ENCODE results near the gene RGL3.

Gene RGL3

DNA sequence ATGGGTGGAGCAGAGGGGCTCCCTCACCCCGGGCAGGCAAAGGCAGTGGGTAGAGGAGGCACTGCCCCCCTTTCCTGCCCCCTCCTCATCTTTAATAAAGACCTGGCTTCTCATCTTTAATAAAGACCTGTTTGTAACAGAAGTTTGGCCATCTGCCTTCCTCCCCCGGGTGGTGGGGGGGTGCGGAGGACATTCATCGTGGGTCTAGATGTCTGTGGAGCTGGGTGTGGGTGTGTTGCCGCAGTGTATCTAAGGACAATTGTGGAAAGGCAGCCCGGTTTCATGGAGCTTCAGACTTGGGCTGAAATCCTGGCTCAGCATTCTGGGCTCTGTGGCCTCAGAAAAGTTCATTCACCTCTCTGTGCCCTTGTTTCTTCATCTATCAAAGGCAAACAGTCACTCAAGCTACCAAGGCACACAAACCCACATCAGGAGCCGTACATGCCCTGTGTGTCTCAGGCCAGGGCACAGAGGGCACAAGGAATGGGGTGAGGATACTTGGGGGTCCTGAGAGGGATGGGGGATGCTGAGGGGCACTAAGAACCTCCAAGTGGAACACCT, 53.5 kb downstream of the RGL3 start:
- in situ Hi-C loops (cut with HindIII; ENCODE audit: low sequenced_read_pairs) = no loop called here
- no peak overlapping the region for H3K4me3 ChIP-seq (ENCODE audit: low read depth, low read length)
- TF ChIP-seq, protein P1, sequence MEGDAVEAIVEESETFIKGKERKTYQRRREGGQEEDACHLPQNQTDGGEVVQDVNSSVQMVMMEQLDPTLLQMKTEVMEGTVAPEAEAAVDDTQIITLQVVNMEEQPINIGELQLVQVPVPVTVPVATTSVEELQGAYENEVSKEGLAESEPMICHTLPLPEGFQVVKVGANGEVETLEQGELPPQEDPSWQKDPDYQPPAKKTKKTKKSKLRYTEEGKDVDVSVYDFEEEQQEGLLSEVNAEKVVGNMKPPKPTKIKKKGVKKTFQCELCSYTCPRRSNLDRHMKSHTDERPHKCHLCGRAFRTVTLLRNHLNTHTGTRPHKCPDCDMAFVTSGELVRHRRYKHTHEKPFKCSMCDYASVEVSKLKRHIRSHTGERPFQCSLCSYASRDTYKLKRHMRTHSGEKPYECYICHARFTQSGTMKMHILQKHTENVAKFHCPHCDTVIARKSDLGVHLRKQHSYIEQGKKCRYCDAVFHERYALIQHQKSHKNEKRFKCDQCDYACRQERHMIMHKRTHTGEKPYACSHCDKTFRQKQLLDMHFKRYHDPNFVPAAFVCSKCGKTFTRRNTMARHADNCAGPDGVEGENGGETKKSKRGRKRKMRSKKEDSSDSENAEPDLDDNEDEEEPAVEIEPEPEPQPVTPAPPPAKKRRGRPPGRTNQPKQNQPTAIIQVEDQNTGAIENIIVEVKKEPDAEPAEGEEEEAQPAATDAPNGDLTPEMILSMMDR (IDR thresholded peaks at IDR 0.05; ENCODE audit: low read depth, low read length) = no peak
- no peak for DNase-seq (ENCODE audit: low read depth, low spot score)

- DNase-seq (ENCODE audit: low read depth, low spot score) = no peak
- in situ Hi-C loops (cut with HindIII; ENCODE audit: low sequenced_read_pairs) = no loop called here
- TF ChIP-seq, protein P1 (IDR thresholded peaks at IDR 0.05; ENCODE audit: low read depth, low read length) = no peak
- no peak overlapping the region for H3K4me3 ChIP-seq (ENCODE audit: low read depth, low read length)
Observed at GRCh38 chr19:11364935-11365334, 54.2 kb downstream of the RGL3 start.

GRCh38 chr19:11364296-11364904, 54.7 kb downstream of the RGL3 start:
- H3K4me3 ChIP-seq (ENCODE audit: low read depth, low read length) = no peak overlapping the region
- TF ChIP-seq, protein P1 (IDR thresholded peaks at IDR 0.05; ENCODE audit: low read depth, low read length) = no peak
- in situ Hi-C loops (cut with HindIII; ENCODE audit: low sequenced_read_pairs) = no loop called here
- DNase-seq (ENCODE audit: low read depth, low spot score) = no peak

GRCh38 chr19:11363881-11364280, 55.2 kb downstream of the RGL3 start:
- DNase-seq (ENCODE audit: low read depth, low spot score) = no peak
- H3K4me3 ChIP-seq (ENCODE audit: low read depth, low read length) = no peak overlapping the region
- TF ChIP-seq, protein P1 (IDR thresholded peaks at IDR 0.05; ENCODE audit: low read depth, low read length) = no peak
- in situ Hi-C loops (cut with HindIII; ENCODE audit: low sequenced_read_pairs) = no loop called here

DNA sequence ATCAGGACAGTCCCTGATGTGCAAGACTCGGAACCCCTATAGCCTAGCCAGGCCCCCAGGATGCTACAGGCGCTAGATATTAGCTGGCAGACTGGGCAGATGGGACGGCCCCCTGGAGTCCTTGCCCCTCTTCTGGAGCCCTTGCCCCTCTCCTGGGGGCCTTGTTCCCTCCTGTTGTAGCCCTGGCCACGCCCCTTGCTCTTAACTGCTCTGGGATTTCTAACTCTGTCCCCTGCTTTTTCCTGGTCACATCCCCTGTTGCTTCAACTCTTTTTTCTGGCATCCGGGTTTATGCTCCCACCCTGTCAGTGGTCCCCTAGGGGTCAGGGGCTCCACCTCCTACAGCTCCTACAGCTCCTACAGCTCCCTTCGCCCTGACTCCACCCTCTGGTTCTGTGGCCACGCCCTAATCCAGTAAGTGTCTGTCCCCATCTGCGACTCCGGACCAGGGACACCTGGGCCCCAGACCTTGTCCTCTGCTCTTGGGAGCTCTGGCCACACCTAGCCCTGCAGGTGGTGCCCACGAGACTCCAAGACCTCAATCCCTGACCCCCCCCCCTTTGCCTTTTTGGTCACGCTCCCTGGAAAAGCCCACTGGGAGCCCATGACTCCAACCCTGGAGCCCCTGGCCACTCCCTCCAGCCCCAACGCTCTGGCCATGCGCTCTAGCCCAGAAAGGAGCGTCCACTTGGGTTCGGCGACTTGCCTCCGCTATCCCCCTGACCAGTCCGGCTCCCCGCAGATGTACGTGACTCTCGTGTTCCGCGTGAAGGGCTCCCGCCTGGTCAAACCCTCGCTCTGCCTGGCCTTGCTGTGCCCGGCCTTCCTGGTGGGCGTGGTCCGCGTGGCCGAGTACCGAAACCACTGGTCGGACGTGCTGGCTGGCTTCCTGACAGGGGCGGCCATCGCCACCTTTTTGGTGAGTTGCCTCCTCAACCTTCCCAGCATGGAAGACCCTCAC, 57.1 kb downstream of the RGL3 start:
- no peak overlapping the region for H3K4me3 ChIP-seq (ENCODE audit: low read depth, low read length)
- TF ChIP-seq, protein P1 (IDR thresholded peaks at IDR 0.05; ENCODE audit: low read depth, low read length) = no peak
- no peak for DNase-seq (ENCODE audit: low read depth, low spot score)
- in situ Hi-C loops (cut with HindIII; ENCODE audit: low sequenced_read_pairs) = no loop called here

GRCh38 chr19:11361037-11361770, 57.9 kb downstream of the RGL3 start:
- H3K4me3 ChIP-seq (ENCODE audit: low read depth, low read length) = no peak overlapping the region
- in situ Hi-C loops (cut with HindIII; ENCODE audit: low sequenced_read_pairs) = no loop called here
- TF ChIP-seq, protein P1 (IDR thresholded peaks at IDR 0.05; ENCODE audit: low read depth, low read length) = no peak
- DNase-seq (ENCODE audit: low read depth, low spot score) = no peak

Measured in astrocyte of the spinal cord (primary cell).